WI38 (cell line): ENCODE data around the gene SUGCT.

Source experiments
- H3K4me3 ChIP-seq: 2 replicates; pipeline ENCODE4 v1.5.1; 2011; ENCODE audit warnings: low read depth, mild to moderate bottlenecking, control low read depth, low read length
- TF ChIP-seq, protein P1 (sequence below): IDR thresholded peaks from 2 replicates; pipeline ENCODE4 v1.5.1; 2012; ENCODE audit warnings: low read depth, mild to moderate bottlenecking, control low read depth, low read length

Gene SUGCT

GRCh38 chr7:40828686-40829600, 694.1 kb downstream of the SUGCT start:
- H3K4me3 ChIP-seq, result no peak overlapping the region
- TF ChIP-seq, protein P1, sequence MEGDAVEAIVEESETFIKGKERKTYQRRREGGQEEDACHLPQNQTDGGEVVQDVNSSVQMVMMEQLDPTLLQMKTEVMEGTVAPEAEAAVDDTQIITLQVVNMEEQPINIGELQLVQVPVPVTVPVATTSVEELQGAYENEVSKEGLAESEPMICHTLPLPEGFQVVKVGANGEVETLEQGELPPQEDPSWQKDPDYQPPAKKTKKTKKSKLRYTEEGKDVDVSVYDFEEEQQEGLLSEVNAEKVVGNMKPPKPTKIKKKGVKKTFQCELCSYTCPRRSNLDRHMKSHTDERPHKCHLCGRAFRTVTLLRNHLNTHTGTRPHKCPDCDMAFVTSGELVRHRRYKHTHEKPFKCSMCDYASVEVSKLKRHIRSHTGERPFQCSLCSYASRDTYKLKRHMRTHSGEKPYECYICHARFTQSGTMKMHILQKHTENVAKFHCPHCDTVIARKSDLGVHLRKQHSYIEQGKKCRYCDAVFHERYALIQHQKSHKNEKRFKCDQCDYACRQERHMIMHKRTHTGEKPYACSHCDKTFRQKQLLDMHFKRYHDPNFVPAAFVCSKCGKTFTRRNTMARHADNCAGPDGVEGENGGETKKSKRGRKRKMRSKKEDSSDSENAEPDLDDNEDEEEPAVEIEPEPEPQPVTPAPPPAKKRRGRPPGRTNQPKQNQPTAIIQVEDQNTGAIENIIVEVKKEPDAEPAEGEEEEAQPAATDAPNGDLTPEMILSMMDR, result no peak

- H3K4me3 ChIP-seq, result no peak overlapping the region
- TF ChIP-seq, protein P1, result no peak
Observed at GRCh38 chr7:40833191-40833887, 698.5 kb downstream of the SUGCT start.

DNA sequence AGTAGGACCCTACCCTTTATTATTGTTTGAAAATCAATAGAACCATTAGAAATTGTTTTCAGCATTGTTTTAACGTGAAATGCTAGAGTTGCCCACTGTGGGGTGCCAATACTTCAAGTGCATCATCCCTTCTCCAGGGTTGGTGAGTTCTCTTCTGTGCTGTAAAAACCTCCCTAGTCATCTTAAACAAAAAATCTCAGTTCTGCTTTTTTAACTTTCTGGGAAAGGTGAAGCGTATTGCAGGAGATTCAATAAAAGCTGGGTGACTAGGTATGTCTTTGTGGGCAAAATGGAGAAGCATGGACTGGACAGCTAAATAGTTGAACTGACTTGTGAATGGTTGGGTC, 699.1 kb downstream of the SUGCT start:
- TF ChIP-seq, protein P1, result peak; percentile 21; the same call in 1 of the 2 replicates
- no peak overlapping the region for H3K4me3 ChIP-seq

DNA sequence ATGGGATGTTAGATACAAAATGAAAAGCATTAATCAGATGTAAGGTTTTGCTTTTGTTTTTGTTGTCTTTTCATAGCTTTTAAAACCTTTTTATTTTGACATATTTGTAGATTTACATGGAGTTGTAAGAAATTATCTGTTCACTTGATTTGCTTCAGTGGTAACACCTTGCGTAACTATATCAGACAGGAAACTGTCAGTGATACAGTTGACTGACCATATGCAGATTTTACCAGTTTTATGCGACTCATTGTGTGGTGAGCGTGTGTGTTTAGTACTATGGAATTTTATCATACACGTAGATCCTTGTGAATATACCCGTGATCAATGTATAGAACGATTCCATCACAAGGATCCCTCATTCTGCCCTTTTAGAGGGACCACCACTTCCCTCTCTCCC, 701.4 kb downstream of the SUGCT start:
- TF ChIP-seq, protein P1, result no peak
- no peak overlapping the region for H3K4me3 ChIP-seq

DNA sequence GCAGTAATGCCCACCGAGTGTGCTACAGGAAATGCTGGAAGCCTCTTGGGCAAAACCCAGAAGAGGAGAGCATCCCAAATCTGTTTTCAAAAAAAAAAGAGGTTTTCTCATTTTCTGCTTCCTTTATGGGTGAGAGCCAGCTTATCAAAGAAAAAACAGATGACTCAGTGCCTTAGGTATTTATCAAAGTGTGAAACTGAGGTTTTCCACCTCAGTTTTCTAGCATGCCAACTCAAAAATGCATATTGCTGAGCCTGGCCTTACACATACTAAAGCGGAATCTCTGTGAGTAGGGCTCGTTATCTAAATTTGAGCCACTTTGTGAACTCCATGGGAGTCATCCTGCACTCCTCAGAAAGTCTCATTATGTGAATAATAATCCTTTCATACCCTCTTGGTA, 705.1 kb downstream of the SUGCT start:
- no peak overlapping the region for H3K4me3 ChIP-seq
- TF ChIP-seq, protein P1, result no peak

- no peak overlapping the region for H3K4me3 ChIP-seq
- TF ChIP-seq, protein P1, result no peak
Observed at GRCh38 chr7:40840990-40841389, 706.2 kb downstream of the SUGCT start.

- H3K4me3 ChIP-seq, result no peak overlapping the region
- TF ChIP-seq, protein P1, result no peak
Observed at GRCh38 chr7:40842641-40843040, 707.8 kb downstream of the SUGCT start.
